CD4-positive, alpha-beta T cell treated with Interleukin-6 at 100 ng/mL for 8 hours (primary cell): Measurements from ENCODE around the gene CAD.
A peak's percentile ranks its signal among the peaks of the same experiment; 100 is the strongest.

ENCODE experiments used
- DNase-seq: peaks from one replicate; pipeline ENCODE4 v3.0.0-alpha.2; 2020; ENCODE audit warnings: mixed read lengths, low spot score

The CAD gene

GRCh38 chr2:27198627-27199026, 18.5 kb upstream of the CAD start:
- DNase-seq, result no peak

DNA sequence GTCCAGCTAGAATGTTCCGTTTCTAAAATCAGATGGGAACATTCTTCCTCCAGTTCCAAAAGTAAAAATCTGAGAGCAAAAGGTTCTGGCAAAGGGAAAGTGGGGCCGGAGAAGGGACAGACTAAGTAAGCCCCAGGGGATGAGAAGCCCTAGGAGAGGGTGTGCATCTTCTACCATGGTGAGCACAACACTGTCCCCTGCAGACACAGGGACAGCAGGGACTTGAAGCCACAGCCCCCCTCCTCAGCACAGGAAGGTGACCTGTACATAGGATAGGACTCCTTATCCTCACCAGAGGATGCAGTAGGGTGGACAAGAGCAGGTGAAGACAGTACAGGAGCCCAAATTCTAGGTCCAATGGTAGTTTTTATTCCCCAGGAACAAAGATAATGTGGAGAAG, 17.9 kb upstream of the CAD start:
- no peak for DNase-seq

- no peak for DNase-seq
Measured at GRCh38 chr2:27201675-27202074, 15.5 kb upstream of the CAD start.

DNA sequence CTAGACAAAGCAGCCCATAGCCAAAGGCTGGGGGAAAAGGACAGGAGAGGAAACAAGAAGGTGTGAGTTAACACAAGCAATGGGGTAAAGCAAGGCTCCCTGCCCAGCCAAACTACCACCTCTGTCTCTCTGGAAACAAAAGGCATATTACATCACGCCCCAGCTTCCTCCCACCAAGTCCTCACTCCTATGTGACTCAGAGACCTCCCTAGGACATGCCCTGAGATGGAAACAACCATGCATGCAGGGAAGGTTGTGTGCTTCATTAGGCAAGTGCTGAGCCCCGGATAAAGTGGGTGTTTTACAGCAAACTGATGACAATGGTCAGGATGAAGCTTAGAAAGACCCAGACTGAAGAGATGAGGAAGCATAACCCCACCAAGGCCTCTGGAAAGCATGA, 14.3 kb upstream of the CAD start:
- DNase-seq, result no peak

GRCh38 chr2:27203741-27204140, 13.4 kb upstream of the CAD start:
- DNase-seq, result no peak

DNA sequence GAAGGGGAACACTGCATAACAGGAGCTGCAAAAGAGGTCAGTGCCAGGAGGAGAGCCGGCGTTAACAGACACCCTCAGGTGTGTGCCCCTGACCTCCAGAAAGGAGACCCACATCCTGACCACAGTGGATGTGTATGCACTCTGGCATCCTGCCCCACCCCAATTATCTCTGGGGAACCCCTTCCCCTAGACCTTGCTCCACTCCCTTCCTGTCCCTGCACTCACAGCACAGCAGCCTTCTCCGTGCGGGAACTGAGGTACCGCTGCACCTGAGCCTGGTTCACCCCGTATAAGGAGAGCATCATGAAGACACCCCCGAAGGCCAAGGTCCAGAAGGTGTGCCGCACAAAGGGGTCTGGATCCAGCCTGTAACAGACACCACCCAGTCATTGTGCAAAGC, 12.6 kb upstream of the CAD start:
- no peak for DNase-seq

- DNase-seq, result no peak
Measured at GRCh38 chr2:27205206-27205605, 12.0 kb upstream of the CAD start.

GRCh38 chr2:27206346-27206745, 10.8 kb upstream of the CAD start:
- DNase-seq, result no peak

DNA sequence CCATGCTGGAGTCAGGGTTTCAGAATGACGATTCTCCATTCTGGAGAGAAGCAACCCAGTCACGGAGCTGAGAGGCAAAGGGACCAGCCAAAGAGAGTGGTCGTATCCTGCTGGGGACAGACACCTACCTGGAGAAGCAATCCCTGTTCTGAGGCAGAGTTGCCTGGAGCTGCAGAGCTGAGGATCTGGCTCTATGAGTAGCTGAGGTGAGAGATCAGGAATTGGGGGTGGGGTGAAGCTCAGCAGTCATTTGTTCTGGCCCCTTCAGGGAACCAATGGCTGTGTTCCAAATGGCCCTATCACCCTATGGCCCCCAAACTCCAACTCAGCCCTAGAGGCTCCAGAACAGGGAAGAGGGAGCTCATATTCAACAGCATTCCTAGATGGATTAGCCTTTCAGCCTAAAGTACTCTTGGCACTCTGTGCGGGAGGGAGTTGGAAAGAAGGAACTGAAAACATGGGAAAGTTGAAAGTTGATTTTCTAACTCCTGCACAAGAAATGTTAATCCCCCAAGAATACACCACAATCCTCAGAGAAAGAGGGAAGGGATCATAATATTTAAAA, 8.6 kb upstream of the CAD start:
- DNase-seq, result no peak

- no peak for DNase-seq
Measured at GRCh38 chr2:27209621-27210401, 7.4 kb upstream of the CAD start.

DNA sequence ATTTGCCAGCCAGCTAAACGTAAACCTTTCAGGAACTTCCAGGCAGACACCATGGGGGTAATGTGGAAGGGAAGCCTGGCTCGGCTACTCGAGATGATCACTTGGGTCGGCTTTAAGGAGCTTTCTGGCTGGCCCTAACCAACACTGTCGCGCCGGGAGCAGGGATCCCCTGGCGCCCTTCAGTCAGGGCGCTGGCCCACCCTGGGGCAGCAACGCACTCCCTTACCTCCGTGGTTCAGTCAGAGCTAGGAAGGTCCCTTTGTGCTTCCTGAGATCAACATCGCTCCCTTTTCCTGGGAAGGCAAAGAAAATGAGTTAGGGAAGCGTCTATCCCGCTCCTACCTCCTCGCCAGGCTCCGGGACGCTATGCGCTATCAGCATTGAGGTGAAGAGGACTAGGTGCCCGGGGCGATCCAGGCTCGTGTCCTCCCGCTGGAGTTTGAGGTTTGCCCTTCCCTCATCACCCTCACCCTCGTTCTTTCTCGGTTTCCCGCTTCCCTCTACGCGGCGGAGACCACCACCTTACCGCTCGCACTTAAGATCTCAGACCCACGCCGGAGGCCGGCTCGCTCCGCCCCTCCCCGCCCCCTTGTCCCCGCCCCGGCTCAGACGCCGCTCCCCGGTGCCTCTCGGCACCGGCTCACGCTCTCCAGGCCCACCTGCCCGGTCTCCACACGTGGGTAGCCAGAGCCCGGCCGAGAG, 5.8 kb upstream of the CAD start:
- DNase-seq, result peak; percentile 7

- peak; percentile 84 for DNase-seq
Measured at GRCh38 chr2:27211943-27212625, 5.1 kb upstream of the CAD start, which contains the start of the genes ATRAID and SLC5A6. TSS of gene ATRAID (plus strand) at chr2:27212041. CDS start at chr2:27212369, 328 bp downstream. TSS of gene SLC5A6 (minus strand) at chr2:27212268. CDS start at chr2:27207650, 4,618 bp downstream.

DNA sequence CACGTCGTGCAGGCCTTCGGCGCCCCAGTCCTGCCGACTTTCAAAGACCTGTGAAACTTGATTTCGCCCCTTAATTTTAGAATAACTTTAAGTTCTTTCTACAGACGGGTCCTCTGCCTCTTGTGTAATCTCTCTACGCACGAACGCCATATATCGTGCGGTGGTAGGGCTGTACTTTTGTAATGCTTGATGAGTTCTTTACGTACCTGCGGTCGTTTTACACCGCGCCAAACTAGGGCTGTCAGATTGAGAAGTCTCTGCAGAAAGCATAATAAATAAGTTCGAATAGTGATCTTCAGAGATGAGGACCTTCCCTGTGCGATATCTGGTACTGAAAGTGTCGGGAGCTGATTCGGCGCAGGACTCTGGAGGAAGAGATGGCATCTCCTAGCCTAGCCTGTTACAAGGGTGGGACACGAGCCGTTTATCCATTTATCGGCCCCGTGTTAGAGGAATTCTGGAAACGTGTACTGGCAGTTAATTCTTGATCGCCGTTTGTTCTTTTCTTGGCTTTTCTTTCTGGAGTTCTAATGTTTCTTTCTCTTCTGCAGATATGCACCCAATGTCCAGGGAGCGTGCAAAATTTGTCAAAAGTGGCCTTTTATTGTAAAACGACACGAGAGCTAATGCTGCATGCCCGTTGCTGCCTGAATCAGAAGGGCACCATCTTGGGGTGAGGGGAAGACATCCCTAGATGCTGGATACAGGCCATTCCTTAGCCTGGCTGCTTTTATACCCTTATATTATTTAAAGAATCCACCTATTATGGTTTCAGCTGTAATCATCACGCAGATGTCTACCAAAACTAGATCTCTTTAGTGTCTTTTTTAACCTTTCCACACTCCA, 4.3 kb upstream of the CAD start:
- DNase-seq, result peak; percentile 23

- no peak for DNase-seq
Measured at GRCh38 chr2:27214941-27215340, 2.2 kb upstream of the CAD start.

DNA sequence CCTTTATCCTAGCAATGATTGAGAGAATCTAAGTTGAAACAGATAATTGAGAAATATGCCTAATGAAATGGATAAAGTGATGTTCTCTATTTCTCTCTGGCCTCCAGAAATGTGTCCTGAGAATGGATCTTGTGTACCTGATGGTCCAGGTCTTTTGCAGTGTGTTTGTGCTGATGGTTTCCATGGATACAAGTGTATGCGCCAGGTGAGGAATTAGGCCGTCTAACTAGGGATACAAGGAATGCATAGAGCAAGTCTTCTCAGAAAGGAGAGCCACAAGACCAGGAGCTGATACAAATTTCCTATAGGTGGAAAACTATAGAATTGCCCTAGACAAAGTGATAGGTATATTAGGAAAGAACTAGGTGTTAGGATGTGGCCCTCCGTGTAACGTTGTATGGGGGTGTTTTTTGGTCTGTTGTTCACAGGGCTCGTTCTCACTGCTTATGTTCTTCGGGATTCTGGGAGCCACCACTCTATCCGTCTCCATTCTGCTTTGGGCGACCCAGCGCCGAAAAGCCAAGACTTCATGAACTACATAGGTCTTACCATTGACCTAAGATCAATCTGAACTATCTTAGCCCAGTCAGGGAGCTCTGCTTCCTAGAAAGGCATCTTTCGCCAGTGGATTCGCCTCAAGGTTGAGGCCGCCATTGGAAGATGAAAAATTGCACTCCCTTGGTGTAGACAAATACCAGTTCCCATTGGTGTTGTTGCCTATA, 592 bp upstream of the CAD start:
- DNase-seq, result no peak

DNA sequence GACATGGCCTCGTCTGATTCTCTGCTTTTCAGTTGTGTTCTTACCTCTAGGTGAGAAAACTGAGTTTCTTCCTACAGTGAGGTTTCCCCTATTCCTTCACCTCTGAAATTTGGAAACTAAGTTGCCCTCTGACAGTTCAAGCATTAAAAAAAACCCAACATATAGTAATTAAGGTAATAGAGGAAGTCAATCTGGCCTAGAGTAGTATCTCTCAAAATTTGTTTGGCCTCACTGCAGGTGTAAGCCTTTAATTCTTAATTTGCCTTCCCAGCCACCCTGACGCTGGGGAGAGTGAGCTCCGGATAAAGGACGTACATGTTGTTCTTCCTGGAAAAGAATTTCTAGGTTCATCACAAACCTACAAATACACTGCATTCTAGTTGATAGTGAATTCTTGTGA, 1.4 kb downstream of the CAD start:
- no peak for DNase-seq

- no peak for DNase-seq
Measured at GRCh38 chr2:27219091-27219490, 1.9 kb downstream of the CAD start.

- no peak for DNase-seq
Measured at GRCh38 chr2:27220091-27220490, 2.9 kb downstream of the CAD start.

DNA sequence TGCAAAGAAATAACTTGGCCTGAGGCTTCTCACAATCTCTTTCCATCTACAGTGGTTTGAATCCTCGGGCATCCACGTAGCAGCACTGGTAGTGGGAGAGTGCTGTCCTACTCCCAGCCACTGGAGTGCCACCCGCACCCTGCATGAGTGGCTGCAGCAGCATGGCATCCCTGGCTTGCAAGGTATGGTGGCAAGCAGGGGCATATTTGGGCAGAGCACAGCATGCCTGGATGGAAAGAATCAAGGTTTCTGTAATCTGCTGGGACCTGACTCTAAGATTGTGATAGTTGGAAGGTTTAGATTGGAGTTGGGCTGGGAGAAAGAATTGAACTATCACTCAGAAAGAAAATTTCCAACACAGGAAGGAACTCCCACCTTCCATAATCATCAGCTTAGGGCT, 4.0 kb downstream of the CAD start:
- no peak for DNase-seq

DNA sequence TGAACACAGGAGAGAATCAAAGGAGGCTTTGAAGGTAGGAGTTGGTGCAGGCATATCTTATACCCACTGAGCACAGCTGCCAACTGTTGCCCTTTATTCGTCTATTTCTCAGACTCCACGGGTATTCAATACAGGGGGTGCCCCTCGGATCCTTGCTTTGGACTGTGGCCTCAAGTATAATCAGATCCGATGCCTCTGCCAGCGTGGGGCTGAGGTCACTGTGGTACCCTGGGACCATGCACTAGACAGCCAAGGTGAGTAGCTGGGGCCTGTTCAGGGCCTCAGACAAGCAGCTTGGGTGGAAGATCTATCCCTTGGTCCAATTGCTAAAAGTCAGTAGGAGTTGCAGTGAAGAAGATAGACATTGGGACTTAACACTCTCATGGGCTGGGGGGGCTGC, 5.2 kb downstream of the CAD start:
- no peak for DNase-seq

- no peak for DNase-seq
Measured at GRCh38 chr2:27223416-27223815, 6.2 kb downstream of the CAD start.
